HepG2 (cell line): Measurements from ENCODE around the gene FBXL22.

Source experiments
- KDM5B ChIP-seq: sonication (generic); formaldehyde crosslinking; IDR thresholded peaks from 2 replicates; pipeline ENCODE4 v1.4.0; 2020; ENCODE audit warnings: missing genetic modification reagents, mild to moderate bottlenecking, borderline replicate concordance
- MAFF ChIP-seq: IDR thresholded peaks from 2 replicates; pipeline ENCODE4 v1.6.1; 2011; ENCODE audit warnings: low read depth, low read length, improper control_type of control experiment
- ZBTB21 ChIP-seq: sonication (generic); formaldehyde crosslinking; IDR thresholded peaks from 2 replicates; pipeline ENCODE4 v1.4.0; 2020; ENCODE audit warnings: missing genetic modification reagents
- ZBTB7A ChIP-seq: sonication (generic); formaldehyde crosslinking; IDR thresholded peaks from 2 replicates; pipeline ENCODE4 v1.8.0; 2022; ENCODE audit warnings: mild to moderate bottlenecking, missing genetic modification reagents
- ZC3H4 ChIP-seq: sonication (generic); formaldehyde crosslinking; IDR thresholded peaks from 2 replicates; pipeline ENCODE4 v1.4.0; 2020; ENCODE audit warnings: missing genetic modification reagents, borderline replicate concordance
- ZFP1 ChIP-seq: IDR thresholded peaks from 2 replicates; pipeline ENCODE4 v1.6.1; 2016
- ZFP36L1 ChIP-seq: sonication (generic); formaldehyde crosslinking; IDR thresholded peaks from 2 replicates; pipeline ENCODE4 v1.8.0; 2022; ENCODE audit warnings: mild to moderate bottlenecking, missing genetic modification reagents, moderate library complexity
- ZNF784 ChIP-seq: sonication (generic); formaldehyde crosslinking; IDR thresholded peaks from 2 replicates; pipeline ENCODE4 v1.5.1; 2020; ENCODE audit warnings: missing genetic modification reagents, mild to moderate bottlenecking, borderline replicate concordance

DNA sequence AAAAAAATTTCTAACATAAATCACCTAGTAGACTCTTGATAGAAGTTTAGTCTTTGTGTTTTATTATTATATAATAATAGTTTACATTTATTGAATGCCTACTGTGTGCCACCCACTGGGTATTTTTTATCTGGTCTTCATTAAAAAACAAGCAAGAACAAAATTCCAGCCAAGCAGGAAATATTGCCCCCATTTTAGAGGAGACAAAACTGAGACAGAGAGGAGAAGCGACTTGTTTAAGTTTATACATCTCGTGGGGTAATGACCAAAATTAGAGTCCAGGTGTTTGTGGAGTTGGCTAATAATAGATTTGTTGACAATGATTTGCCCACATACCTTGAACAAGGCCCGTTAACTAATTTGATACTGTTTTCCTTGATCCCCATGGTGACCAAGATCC, 33.1 kb upstream of the FBXL22 start:
- TF ChIP-seq ZC3H4 (CRISPR knock-in tag) (no peak), MAFF (no peak), ZNF784 (CRISPR knock-in tag) (no peak), ZBTB7A (CRISPR knock-in tag) (no peak), ZFP1 (CRISPR knock-in tag) (no peak), ZBTB21 (CRISPR knock-in tag) (no peak), KDM5B (CRISPR knock-in tag) (no peak), ZFP36L1 (no peak)
